H1 (cell line): Measurements from ENCODE around the gene NUP210.

Source experiments
- CHD2 ChIP-seq: IDR thresholded peaks from 2 replicates; pipeline ENCODE4 v1.6.1; 2012; ENCODE audit warnings: low read length, improper control_type of control experiment
- EP300 ChIP-seq, 2 experiments: IDR thresholded peaks; 1 replicate in 1 of 2; 2 replicates in 1 of 2; pipeline ENCODE4 v1.6.1; 2011 to 2012; ENCODE audit warnings: low read depth in 2 of 2, low read length in 2 of 2, mild to moderate bottlenecking in 2 of 2, borderline replicate concordance in 1 of 2, inconsistent platforms in 1 of 2, moderate library complexity in 1 of 2
- EZH2 ChIP-seq: fragments of 200-600 bp; sonication (generic); IDR thresholded peaks from 2 replicates; pipeline ENCODE4 v1.7.1; 2012; ENCODE audit warnings: low read depth, mild to moderate bottlenecking, moderate library complexity, low read length, inconsistent platforms; ENCODE audit not compliant: severe bottlenecking
- SIN3A ChIP-seq, 2 experiments: IDR thresholded peaks in 1 of 2; conservative IDR thresholded peaks in 1 of 2; 2 replicates each; pipeline ENCODE4 v1.6.1; 2011 to 2012; ENCODE audit warnings: low read length in 2 of 2, improper control_type of control experiment in 1 of 2, low read depth in 1 of 2, mild to moderate bottlenecking in 1 of 2
- TF ChIP-seq, protein P1 (sequence below), 3 experiments: IDR thresholded peaks; 1 replicate in 2 of 3; 2 replicates in 1 of 3; pipeline versions ENCODE4 v1.5.1 to v1.6.1; 2011; ENCODE audit warnings: low read length in 3 of 3, mild to moderate bottlenecking in 3 of 3, inconsistent platforms in 2 of 3, low read depth in 1 of 3, moderate library complexity in 1 of 3; ENCODE audit not compliant: insufficient read depth in 1 of 3; ENCODE audit errors: control extremely low read depth in 1 of 3

DNA sequence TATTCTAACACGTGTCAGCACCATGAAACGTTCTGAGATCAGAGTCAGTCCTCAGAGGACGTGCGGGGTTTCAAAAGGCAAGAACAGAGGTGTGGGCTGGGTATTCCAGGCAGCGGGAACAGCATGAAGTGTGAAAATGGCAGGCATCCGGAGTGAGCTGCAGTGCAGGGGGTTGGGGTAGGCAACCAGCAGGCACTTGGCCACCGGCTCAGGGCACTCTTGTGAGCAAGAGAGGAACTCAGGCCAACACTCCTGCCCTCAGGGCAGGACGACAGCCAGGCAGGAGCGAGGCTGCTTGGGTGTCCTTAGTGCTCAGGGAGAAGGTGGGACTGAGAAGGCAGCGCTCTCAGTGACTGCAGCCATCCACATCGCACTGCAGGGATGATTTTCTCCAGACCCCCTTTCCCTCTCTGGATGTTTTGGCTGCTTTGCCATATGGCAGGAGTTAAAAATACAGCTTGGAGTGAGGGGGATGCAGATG, 151.1 kb downstream of the NUP210 start:
- TF ChIP-seq, protein P1, sequence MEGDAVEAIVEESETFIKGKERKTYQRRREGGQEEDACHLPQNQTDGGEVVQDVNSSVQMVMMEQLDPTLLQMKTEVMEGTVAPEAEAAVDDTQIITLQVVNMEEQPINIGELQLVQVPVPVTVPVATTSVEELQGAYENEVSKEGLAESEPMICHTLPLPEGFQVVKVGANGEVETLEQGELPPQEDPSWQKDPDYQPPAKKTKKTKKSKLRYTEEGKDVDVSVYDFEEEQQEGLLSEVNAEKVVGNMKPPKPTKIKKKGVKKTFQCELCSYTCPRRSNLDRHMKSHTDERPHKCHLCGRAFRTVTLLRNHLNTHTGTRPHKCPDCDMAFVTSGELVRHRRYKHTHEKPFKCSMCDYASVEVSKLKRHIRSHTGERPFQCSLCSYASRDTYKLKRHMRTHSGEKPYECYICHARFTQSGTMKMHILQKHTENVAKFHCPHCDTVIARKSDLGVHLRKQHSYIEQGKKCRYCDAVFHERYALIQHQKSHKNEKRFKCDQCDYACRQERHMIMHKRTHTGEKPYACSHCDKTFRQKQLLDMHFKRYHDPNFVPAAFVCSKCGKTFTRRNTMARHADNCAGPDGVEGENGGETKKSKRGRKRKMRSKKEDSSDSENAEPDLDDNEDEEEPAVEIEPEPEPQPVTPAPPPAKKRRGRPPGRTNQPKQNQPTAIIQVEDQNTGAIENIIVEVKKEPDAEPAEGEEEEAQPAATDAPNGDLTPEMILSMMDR (IDR thresholded peaks at IDR 0.05; ENCODE audit: control extremely low read depth in 1 of 3, insufficient read depth in 1 of 3, low read depth in 1 of 3, low read length in 3 of 3), result no peak
- no peak for TF ChIP-seq EP300 (IDR thresholded peaks at IDR 0.05; ENCODE audit: borderline replicate concordance in 1 of 2, low read depth in 2 of 2, low read length in 2 of 2)
- TF ChIP-seq CHD2, result no peak
- no peak for TF ChIP-seq SIN3A (conservative IDR thresholded peaks at IDR 0.05 in 1 of 2, IDR thresholded peaks at IDR 0.05 in 1 of 2; ENCODE audit: low read depth in 1 of 2, low read length in 2 of 2)
- TF ChIP-seq EZH2, result no peak
